Erythroblast (primary cell): ENCODE results near the gene TAPT1.

Experiments used
- GATA1 ChIP-seq: IDR thresholded peaks from 2 replicates; pipeline ENCODE4 v1.6.1; 2011; ENCODE audit warnings: low read depth, mild to moderate bottlenecking, control low read depth, low read length, moderate library complexity
- POLR2A ChIP-seq: IDR thresholded peaks from 2 replicates; pipeline ENCODE4 v1.6.1; 2011; ENCODE audit warnings: mild to moderate bottlenecking, low read length

DNA sequence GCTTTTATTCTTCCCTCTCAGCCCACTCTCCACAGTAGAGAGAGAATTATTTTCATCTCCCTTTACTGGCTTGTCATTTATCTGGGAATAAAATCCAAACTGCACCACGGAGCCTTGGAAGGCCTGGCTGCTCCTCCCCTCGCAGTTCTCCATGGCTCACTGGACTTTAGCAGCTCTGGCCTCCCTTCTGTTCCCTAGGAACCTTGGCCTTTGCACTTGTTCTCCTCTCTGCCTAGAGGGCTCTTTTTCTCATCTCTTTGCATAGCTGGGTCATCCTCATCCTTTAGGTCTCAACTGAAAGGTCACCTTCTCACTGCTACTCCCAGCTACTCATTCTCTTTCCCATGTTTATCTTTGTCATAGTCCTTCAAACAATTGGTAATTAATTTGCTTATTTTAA lies 31.3 kb upstream of the TAPT1 start:
- TF ChIP-seq POLR2A (no peak), GATA1 (no peak)
